Stimulated activated CD8-positive, alpha-beta memory T cell treated with anti-CD3 and anti-CD28 coated beads, Interleukin-12 subunit alpha, Interleukin-12 subunit beta, amount 100 ng/mL, for 24 hours (primary cell): ENCODE data around the gene FBXO44.

Experiments used
- DNase-seq: peaks from one replicate; pipeline ENCODE4 v3.0.0-alpha.2; 2020; ENCODE audit errors: extremely low read depth

Gene FBXO44

DNA sequence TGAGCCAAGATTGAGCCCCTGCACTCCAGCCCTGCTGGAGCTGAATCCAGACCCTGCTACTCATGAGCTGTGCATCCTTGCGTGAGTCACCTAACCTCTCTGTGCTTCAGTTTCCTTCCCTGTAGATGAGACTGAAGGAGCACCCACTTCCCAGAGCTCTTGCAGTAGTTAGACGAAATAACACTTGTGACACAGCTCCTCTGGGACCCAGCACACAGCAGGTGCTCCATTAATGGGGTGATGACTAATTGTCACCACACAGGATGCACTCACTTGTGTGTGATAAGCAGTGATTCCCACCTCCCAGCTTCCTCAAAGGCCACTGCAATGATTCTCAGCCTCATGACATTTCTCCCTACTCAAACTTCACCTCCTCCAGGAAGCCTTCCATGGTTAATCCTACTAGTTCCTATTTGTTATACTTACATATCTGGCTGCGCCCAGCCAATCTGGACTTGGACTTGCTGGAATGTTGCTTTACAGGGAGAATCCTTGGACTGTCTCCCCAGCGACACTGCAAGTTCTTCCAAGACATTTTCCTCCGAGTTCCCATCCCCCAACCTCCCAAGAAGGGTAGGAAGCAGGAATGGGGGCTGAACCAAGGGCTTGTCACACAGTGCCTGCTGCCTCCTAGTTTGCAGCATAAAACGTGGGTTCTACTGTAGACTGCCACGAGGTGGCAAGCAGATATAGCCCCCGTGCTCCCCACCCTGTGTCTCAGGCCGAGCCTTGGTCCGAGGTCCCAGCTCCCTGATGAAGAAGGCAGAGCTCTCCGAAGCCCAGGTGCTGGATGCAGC is 54.1 kb downstream of the FBXO44 start:
- no peak for DNase-seq

DNA sequence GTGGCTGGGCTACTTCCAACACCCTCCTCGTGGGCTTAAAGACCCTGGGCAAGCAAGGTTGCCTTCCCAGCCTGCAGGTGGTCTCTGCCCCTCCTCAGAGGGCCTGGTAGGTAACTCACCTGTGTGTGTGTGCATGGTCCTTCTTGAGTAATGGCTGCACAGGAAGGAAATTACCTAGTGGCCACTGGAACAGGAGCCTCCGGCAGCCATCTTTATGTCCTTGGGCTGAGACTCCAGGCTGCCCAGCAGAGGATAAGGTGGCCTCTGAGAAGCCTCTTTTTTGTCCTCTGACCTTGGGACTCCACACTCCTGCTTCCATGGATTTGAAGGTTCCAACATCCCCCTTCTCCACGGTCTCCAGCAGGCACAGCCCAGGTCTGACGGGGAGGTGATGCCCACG is 56.8 kb downstream of the FBXO44 start:
- no peak for DNase-seq

DNA sequence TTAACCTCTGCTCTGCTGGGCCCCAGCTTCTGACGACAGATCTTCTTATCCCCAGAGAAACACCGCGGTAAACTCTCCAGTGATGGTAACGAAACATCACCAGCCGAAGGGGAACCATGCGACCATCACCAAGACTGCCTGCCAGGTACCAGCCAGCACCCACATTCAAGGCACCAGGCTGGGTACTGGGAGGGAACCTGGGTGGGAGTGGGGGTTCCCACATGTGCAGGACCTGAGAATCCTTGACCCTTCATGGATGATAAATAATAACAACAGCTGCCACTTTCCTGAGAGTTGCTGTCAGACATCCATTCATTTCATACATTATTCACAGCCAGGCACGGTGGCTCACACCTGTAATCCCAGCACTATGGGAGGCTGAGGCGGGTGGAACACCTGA is 57.6 kb downstream of the FBXO44 start:
- DNase-seq: no peak
